Myocyte (in vitro differentiated cells): Measurements from ENCODE around the gene DCTN3. TPM values are rescaled to one million over a fixed set of nuclear protein-coding genes. Genes with fewer than 3 reads are reported as not detected.

Experiments
- DNase-seq: peaks from one replicate; pipeline ENCODE4 v3.0.0-alpha.2; 2012; ENCODE audit warnings: low read depth
- polyA plus RNA-seq: library from polyadenylated mRNA; unstranded; fragments of >200 nt; gene quantifications from one replicate; pipeline ENCODE4 v1.2.1, GENCODE V29; 2012; ENCODE audit warnings: missing spikeins
- total RNA-seq: library from RNA; depleted of rRNA; stranded (reverse); fragments of >200 nt; gene quantifications from 2 replicates; pipeline ENCODE4 v1.2.3, GENCODE V29; 2014

Gene DCTN3
- total RNA-seq = 57.2 and 98.8 TPM in 2 replicates
- 142 TPM for polyA plus RNA-seq

DNA sequence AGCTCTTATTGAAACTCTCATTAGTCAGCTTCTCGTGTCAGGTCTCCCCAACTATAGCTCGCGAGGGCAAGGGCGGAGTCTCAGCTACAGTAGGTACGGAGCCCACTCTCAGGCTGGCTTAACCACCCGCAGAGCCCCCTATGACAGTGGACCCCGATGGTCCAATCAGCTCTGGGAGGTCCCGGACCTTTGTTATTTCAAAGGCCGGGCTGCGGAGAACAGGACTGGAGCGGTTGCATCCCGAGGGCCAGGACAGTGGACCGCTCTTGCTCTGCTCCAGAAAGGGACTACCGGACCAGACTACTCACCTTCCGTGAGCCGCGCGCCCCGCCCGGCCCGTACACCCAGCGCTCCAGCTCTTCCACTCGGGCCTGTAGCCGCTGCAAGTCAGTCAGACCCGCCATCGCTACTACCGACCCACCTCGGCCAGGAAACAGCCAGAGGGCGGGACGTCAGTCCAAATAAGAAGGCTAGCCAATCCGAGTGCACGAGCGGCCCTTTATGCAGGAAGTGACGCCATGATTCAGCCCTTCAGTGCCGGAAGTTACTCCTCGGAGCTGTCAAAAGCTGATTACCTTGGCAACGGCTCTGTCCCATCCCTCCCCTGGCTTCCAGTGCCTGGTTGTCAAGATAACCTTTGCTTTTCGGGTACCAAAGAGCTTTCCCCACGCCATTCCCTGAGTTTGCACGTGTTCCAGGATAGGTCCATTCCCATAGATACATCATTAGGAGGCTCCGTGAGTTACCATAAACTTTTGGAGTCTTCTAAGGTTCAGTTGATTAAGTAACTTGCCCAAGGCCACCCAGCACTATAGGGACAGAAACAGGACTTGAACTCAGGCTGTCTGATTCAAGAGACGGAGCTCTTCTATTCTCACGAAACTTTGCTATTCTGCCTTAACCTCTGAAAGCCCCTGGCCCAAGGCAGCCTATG lies at the start of gene DCTN3:
DCTN3 (minus strand) TSS at position 435 of the 934 bp plus-strand sequence; CDS start at position 404, 31 bp downstream.
- DNase-seq = peak; percentile 95

DNA sequence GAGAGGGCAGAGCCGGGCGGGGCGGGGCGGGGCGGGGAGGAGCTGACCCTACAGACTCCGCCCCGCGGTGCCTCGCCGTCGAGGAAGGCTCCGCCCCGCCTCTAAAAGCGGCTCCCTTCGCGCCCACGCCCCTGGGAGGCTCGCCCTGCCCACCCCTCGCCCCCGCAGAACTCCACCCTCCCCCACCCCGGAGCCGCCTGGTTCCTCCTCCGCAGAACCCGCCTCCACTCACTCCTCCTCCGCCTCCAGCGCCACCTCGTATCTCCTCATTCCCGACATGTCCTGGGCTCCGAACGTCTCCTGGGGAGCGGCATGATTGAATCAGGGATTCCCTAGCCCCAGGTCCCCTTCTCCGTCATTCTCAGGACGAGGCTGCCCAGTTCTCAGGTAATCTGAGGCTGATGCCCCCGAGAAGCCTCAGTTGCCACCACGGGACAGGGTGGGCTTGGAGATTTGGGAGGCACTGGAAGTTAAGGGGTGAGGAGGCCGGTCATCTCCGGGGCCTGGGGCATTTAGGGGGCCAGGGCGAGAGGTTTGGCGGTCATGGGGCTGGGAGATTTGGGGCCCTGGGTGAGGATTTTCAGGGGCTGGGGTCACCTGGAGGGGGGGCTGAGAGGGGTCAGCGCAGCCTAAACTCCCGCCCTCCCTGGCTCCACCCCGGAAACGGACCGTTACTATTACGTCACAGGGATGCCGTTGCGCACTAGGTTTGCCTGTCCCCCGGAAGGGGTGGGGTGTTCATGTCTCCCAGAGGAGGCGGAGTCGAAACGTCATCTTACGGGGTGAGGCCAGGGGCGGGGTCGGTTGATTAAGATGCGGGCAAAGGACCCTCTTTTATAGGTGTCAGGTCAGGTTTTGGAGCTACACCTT lies 45.3 kb upstream of the DCTN3 start:
- DNase-seq = peak; percentile 97

DNA sequence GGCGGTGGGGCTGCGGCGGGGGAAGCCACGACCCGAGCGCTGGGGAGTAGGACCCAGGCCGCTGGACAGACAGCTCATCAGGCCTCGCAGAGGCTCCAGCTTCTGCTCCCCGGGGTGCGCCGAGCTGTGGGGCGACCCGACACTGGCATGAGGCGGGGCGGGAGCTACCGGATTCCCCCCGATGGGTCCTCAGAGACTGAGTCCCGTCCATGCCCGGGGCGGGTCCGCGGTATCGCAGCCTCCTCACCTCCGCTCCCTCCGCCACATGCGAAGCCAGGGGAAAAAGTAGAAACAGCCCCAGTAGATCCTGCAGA lies 44.7 kb upstream of the DCTN3 start:
- no peak for DNase-seq

DNA sequence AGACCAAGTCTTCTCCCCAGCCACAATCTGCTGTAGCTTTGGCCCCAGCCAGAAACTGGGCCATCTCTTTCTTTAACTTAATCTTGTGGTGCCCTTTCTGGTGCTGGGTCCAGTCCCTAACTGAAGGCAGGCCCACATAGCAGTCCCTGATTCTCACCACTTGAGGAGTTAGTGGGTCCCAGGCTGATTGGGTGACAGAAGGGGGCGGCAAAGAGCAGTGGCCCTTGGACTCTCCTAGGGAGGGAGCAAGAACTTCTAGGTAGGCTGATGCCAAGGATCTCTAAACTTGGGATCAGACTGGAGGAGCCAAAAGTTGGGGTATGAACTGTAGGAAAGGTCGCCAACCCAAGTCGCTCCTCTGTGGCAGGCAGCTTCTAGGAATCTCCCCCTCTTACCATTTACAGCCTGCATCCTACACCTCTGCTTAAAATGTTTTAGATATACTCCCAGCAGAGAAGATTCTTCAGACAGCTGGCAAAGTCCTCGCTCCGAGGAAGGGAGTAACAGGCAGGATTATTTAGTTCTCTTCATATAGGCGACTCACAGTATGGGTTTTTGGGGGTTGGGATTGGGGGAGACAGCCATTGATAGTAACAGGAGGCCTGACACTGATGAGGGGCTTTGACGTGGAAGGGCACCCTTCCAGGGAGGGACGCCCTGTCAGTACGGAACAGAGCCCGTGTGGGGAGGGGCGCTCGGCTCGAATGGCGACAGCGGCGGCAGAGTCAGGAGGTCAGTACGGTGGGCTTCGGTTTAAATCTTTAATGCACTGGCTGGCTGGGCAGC lies 44.2 kb upstream of the DCTN3 start:
- peak; percentile 80 for DNase-seq

DNA sequence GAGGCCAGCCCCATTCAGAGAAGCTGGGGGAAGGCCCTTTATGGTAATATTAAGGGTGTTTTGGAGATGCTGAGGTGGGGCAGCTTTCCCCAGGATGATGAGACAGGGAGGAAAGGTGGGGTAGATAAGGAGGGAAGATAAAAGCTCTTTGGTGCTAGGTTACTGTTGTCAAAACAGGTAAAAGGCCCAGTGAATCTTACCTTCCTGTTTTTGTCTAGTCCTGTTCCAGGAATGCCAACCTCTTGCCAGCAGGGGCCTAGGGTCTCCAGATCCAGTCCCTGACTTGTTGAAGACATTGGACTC lies 43.0 kb upstream of the DCTN3 start:
- DNase-seq = no peak

DNA sequence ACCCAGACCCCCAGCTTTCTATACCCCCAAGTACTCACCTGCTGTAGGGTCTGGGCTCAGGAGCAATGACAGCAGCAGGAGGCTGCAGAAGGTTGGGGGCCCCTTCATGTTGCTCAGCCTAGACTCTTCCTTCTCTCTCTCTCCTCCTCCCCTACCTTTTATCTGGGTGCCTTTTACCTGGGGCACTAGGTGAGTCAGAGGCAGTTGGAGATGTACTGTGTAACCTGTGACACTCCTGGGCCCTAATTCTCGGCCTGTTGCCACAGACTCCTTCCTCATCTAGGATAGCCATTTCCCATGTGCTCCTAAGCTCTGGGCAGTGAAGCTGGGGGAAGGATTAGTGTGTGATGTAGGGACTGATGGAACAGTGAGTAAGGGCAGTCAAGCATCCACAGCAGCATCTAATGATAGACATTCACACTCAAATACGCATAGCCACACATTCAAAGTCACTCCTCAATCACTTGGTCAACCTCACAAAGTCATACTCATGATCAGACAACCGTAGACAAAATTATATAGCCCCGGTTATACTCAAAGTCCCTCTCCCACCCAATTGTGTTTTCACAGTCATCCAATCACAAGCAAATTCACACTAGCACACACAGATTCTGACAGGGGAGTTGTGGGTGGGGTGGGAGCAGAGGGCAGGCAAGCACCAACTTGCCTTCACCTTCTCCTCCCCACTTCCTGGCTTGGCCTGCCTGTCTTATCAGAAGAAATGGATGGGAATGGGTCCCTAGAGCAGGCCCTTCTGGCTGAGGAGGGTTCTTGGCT lies 42.4 kb upstream of the DCTN3 start, which contains the start of gene CCL27:
CCL27 (minus strand) TSS at position 132 of the 777 bp plus-strand sequence; CDS start at position 108, 24 bp downstream.
- no peak for DNase-seq

DNA sequence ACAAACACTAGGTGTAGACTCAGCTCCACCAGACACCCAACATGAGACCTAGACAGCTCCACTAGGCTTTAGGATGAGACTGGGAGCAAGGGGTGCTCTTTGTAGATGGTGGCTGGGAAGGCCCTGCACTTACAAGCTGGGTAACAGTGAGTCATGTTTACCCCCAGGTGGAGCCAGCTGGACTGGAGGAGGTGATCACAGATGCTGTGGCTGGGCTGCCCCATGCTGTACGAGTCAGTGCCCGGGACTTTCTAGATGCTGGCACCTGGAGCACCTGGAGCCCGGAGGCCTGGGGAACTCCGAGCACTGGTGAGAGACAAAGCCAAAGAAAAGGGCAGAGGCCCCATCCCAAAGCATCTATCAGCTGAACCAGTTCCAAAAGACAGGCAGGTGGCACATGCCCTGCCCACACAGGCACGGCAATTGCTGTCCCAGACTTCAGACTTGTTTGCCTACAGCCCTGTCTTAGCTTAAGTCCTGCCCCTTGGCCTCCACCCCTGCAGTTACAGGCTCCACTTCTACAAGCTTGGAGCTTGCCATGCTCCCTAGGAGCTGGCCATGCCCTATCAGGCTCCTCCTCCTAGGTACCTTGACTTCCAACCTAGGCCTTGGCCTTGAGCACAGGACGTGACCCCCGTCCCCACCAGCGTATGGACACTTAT lies 39.4 kb upstream of the DCTN3 start:
- no peak for DNase-seq

DNA sequence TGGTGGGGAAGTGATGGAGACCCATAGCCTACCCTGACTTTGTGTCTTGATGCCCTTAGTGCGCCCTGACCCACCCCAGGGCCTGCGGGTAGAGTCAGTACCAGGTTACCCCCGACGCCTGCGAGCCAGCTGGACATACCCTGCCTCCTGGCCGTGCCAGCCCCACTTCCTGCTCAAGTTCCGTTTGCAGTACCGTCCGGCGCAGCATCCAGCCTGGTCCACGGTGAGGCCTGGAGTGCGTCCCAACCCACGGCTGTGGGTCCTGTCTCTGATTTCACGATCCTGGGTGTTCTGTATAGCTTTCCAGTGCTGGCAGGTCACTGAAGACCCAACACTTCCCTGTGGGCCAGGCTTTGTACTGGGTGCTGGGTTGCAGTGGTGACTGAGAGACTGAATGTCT lies 38.2 kb upstream of the DCTN3 start:
- DNase-seq = no peak

DNA sequence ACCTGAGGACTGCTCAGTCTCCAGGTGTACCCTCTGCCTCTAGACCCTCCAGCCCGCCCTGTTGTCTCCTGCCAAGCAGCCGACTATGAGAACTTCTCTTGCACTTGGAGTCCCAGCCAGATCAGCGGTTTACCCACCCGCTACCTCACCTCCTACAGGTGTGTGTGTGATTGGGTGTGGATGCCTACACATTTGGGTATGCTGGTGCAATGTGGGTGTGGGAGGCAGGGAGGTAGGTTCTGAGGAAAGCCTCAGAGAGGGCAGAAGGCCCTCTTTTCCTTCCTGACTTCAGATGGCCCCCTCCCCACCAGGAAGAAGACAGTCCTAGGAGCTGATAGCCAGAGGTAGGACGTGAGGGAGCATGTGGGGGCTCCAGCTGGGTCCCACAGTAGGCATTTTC lies 36.7 kb upstream of the DCTN3 start:
- DNase-seq = no peak

DNA sequence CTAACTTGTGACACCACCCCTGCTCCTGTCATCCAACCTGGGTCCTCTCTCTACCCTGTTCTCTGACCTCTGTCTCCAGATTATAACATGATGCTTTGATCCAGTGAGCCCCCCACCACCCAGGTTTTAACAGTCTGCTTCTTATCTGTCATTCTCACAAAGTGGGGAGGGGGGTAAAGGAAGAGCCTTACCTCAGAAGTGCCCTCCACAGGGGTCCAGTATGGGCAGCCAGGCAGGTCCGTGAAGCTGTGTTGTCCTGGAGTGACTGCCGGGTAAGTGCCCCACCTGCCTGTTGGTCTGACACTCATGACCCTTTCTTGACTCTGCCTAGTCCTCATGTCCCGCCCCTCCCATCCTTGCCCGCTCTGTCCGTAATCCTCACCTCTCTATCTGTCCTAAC lies 35.1 kb upstream of the DCTN3 start:
- DNase-seq = no peak

DNA sequence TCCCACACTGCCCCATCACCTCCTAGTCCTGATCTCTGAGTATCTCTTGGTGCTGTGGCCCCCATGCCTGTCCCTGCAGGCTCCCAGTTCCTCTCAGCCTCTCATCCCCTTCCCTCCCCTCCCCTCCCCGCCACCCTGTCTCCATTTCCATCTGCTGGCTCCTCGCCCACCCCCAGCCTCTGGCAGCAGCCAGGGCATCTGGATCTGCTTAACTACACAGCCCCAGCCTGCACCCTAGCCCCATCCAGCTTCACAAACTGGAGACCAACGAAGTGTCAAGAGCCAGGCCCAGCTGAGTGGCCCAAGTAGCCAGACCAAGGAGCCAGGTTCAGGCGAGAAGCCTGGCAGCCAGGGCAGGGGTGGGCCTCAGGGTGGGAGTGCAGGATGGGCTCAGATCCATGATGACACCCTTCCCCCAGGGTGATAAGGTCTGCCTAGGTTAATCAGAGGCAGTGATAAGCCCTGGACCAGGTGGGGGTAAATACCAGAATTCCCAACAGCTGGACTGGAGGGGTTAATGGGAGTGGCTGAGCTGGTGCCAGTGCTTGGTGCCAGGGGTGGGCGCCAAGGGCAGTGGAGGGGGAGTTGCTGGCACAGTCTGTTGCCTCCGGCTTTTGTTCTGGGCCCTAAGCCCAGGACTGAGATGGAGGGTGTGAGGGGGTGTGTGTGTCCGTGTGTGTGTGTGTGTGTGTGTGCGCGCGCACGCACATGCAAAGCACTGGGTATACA lies 34.2 kb upstream of the DCTN3 start:
- no peak for DNase-seq

DNA sequence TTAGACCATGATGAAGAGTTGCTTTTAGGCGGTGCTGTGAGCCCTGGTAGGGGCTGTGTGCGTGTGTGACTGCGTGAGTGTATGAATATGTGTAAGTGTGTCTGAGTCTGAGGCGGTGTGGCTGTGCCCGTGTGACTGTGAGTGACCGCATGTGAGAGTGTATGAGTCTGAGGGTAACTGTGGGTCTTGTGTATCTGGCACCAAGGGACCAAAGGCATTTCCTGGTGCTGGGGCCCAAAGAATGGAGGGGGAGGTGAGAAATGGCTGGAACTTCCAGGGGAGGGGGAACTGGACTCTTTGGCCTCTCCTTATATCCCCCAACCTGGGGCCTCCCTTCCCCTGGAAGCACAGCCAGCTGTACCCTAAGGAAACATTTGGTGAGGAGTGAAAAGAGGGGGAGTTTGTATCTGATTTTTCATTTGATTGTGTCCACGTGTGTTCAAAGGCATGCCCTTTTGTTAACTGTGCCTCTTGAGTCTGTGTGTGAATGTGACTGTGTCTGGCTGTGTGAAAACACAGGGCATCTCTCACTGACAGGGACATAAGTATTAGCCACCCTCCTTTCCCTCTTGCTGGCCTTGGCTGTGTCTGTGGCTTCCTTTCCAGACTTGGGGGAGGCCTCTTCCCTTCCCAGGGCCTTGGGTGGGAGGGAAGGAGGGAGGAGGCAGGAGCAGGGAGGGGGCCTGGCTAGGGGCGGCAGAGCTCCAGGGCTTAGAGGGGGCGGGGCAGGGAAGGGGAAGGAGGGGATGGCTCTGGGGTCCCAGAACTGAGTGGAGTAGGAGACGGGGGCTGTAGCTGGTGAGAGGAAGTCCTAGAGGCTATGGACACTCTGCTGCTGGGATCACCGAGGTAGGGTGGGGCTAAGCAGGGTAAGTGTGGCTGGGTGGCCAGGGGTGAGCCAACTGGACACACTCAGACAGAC lies 33.1 kb upstream of the DCTN3 start:
- no peak for DNase-seq

DNA sequence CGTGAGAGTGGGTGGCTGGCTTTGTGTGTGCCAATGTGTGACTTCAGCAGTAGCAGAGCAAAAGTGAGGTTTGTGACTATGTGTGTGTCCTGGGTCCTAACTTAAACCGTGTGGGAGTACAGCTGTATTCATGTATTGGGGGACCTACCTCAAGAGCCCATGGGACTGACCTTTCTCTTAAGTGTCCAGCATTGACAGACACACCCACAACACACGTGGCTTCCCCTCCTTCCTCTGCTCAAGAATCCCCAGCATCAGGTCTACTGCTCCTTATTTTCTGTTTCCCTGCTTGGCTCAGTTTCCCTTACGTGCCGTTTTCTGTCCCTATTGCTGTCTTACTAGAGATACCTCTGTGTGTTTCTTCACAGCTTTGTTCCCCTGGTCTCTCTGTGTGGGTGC lies 32.3 kb upstream of the DCTN3 start:
- no peak for DNase-seq

DNA sequence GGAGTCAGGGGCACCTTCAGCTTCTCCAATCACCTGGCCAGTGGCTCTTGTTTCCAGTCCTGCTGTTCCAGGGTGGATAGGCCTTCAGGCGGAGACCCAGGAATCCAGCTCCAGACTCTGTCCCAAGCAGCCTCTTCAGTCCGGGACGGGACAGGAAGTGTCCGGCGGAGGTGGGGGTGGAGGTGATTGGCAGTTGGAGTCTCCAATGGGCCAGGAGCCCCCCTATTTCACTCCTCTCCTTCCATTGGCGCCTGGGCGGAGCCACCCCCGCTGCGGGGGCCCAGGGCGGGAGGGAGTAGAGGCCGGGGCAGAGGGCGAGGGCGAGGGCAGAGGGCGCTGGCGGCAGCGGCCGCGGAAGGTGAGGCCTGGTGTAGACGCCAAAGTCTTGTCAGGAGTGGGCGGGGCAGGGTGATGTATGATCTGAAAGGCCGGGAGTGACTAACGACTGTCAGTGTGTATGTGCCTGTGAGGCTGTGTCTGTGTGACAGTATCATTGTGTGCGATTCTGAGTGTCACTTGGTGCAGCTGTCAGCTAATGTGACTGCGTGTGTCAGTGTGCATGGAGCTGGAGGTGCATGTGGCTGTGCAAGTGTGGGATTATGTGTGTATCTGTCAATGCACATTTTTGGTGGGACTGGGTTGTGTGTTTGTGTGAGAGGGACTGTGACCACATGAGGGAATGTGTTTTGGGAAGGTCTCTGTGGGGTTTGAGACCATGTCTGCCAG lies 31.7 kb upstream of the DCTN3 start, which contains the start of gene IL11RA:
IL11RA (plus strand) TSS at position 310 of the 726 bp plus-strand sequence. CDS start 3,033 bp downstream, outside the sequence.
- DNase-seq = peak; percentile 90

DNA sequence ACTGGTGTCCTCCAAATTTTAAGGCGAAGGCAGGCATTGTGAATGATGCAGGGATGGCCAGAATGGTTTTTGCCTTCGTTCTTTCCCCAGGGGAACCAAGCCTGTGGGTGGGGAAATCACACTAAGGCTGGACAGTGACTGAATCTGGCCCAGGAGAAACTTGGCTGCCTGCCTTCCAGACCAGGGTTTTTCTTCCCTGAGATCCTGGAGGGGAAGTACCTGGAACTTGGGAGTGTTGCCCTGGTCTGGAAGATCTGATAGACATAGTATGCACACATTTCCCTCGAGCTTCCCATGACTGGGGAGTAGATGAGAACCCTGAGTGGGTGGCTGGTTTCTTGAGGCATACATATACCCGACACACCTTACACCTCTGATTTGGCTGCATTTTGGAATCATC lies 31.0 kb upstream of the DCTN3 start:
- no peak for DNase-seq

DNA sequence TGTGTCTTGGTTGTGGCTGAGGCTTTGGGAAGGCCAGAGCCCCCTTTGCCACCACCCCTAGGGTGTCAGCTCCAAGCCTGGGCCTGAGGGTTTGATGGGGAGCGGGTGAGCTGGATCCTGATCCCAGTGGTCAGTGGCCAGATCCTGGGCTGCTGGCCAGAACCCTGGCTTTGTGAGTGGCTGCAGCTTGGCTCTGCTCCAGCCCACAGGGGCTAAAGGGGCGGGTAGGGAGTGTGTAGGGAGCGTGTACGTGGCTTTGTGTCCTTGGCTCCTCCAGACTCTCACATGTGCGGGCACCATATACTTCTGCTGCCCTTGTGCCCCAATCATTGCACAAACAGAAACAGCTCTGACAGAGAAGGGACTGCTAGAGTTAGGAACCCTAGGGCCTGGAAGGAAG lies 30.5 kb upstream of the DCTN3 start:
- peak; percentile 84 for DNase-seq

DNA sequence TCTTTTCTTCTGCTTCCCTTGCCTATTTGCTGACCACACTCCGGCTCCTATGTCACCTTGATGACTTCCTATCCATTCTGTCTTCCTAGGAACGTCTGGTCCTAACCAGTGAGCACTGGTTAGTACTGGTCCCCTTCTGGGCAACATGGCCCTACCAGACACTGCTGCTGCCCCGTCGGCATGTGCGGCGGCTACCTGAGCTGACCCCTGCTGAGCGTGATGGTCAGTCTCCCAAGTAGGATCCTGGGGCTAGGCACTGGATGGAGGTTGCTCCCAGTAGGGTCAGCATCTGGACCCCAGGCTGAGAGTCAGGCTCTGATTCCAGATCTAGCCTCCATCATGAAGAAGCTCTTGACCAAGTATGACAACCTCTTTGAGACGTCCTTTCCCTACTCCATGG lies 28.4 kb upstream of the DCTN3 start:
- DNase-seq = no peak

DNA sequence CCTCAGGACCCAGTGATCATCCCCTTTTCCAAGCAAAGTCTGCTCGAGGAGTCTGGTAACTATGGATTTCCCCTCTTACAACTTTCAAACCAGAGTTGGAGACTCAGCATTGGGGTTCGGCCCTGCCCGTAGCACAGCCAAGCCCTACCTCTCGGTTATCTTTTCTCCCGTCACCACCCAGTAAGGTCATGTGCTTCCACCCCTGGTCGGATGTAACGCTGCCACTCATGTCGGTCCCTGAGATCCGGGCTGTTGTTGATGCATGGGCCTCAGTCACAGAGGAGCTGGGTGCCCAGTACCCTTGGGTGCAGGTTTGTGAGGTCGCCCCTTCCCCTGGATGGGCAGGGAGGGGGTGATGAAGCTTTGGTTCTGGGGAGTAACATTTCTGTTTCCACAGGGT lies 27.4 kb upstream of the DCTN3 start:
- DNase-seq = no peak
